Measurements from ENCODE around the gene STRA6.

The STRA6 gene

GRCh38 chr15:74185710-74186348 is 16.8 kb downstream of the STRA6 start:
- no peaks in the 10 kb centered on the region for H3K9me3 ChIP-seq (ENCODE audit: control insufficient read depth, low read length)
- no peak overlapping the region for H3K4me3 ChIP-seq (ENCODE audit: low read length)
- H3K36me3 ChIP-seq (ENCODE audit: control insufficient read depth, insufficient read depth, low read length, severe bottlenecking), result no peaks in the 10 kb centered on the region
- no peak for DNase-seq (ENCODE audit: low read depth)
- no peak overlapping the region for H3K9ac ChIP-seq (ENCODE audit: low read length)
- H3K4me1 ChIP-seq (ENCODE audit: control insufficient read depth, insufficient read depth, low read length), result peaks cover 6% of the 10 kb centered on the region
- H3K27me3 ChIP-seq (replicated peaks; ENCODE audit: control insufficient read depth, insufficient read depth, low read length), result no peaks in the 10 kb centered on the region

- Histone ChIP-seq H3K9ac (ENCODE audit: low read length) (no peak overlapping the region), H3K4me3 (ENCODE audit: low read length) (no peak overlapping the region)
These were observed 17.9 kb downstream of the STRA6 start for GRCh38 chr15:74184582-74185091.

GRCh38 chr15:74182131-74182530 is 20.5 kb downstream of the STRA6 start:
- H3K9ac ChIP-seq (ENCODE audit: low read length), result no peak overlapping the region
- H3K4me3 ChIP-seq (ENCODE audit: low read length), result no peak overlapping the region
- H3K9me3 ChIP-seq (ENCODE audit: control insufficient read depth, low read length), result no peaks in the 10 kb centered on the region
- no peak for DNase-seq (ENCODE audit: low read depth)
- no peaks in the 10 kb centered on the region for H3K27me3 ChIP-seq (replicated peaks; ENCODE audit: control insufficient read depth, insufficient read depth, low read length)
- no peaks in the 10 kb centered on the region for H3K36me3 ChIP-seq (ENCODE audit: control insufficient read depth, insufficient read depth, low read length, severe bottlenecking)
- H3K4me1 ChIP-seq (ENCODE audit: control insufficient read depth, insufficient read depth, low read length), result peaks cover 40% of the 10 kb centered on the region

More at GRCh38 chr15:74184582-74185091, 17.9 kb downstream of the STRA6 start:
- H3K4me1 ChIP-seq (ENCODE audit: control insufficient read depth, insufficient read depth, low read length), result peaks cover 18% of the 10 kb centered on the region
- H3K27me3 ChIP-seq (replicated peaks; ENCODE audit: control insufficient read depth, insufficient read depth, low read length), result no peaks in the 10 kb centered on the region
- DNase-seq (ENCODE audit: low read depth), result no peak
- no peaks in the 10 kb centered on the region for H3K36me3 ChIP-seq (ENCODE audit: control insufficient read depth, insufficient read depth, low read length, severe bottlenecking)
- no peaks in the 10 kb centered on the region for H3K9me3 ChIP-seq (ENCODE audit: control insufficient read depth, low read length)

- Histone ChIP-seq H3K27me3 (replicated peaks; ENCODE audit: control insufficient read depth, insufficient read depth, low read length) (no peaks in the 10 kb centered on the region), H3K4me1 (ENCODE audit: control insufficient read depth, insufficient read depth, low read length) (peaks cover 51% of the 10 kb centered on the region), H3K4me3 (ENCODE audit: low read length) (no peak overlapping the region), H3K9me3 (ENCODE audit: control insufficient read depth, low read length) (no peaks in the 10 kb centered on the region), H3K36me3 (ENCODE audit: control insufficient read depth, insufficient read depth, low read length, severe bottlenecking) (no peaks in the 10 kb centered on the region), H3K9ac (ENCODE audit: low read length) (no peak overlapping the region)
- no peak for DNase-seq (ENCODE audit: low read depth)
These were observed 21.5 kb downstream of the STRA6 start for GRCh38 chr15:74180881-74181602.

GRCh38 chr15:74179983-74180880 is 22.4 kb downstream of the STRA6 start:
- no peaks in the 10 kb centered on the region for H3K27me3 ChIP-seq (replicated peaks; ENCODE audit: control insufficient read depth, insufficient read depth, low read length)
- peak overlapping the region; percentile 39 for H3K9ac ChIP-seq (ENCODE audit: low read length)
- peaks cover 55% of the 10 kb centered on the region for H3K4me1 ChIP-seq (ENCODE audit: control insufficient read depth, insufficient read depth, low read length)
- peak; percentile 71 for DNase-seq (ENCODE audit: low read depth)
- no peaks in the 10 kb centered on the region for H3K9me3 ChIP-seq (ENCODE audit: control insufficient read depth, low read length)
- H3K36me3 ChIP-seq (ENCODE audit: control insufficient read depth, insufficient read depth, low read length, severe bottlenecking), result peaks cover 6% of the 10 kb centered on the region
- H3K4me3 ChIP-seq (ENCODE audit: low read length), result peak overlapping the region; percentile 24

- no peaks in the 10 kb centered on the region for H3K9me3 ChIP-seq (ENCODE audit: control insufficient read depth, low read length)
- H3K4me3 ChIP-seq (ENCODE audit: low read length), result peak overlapping the region; percentile 24
- H3K27me3 ChIP-seq (replicated peaks; ENCODE audit: control insufficient read depth, insufficient read depth, low read length), result no peaks in the 10 kb centered on the region
- peak; percentile 95 for DNase-seq (ENCODE audit: low read depth)
- peaks cover 63% of the 10 kb centered on the region for H3K4me1 ChIP-seq (ENCODE audit: control insufficient read depth, insufficient read depth, low read length)
- H3K36me3 ChIP-seq (ENCODE audit: control insufficient read depth, insufficient read depth, low read length, severe bottlenecking), result peaks cover 7% of the 10 kb centered on the region
- peak overlapping the region; percentile 39 for H3K9ac ChIP-seq (ENCODE audit: low read length)
These were observed 23.3 kb downstream of the STRA6 start for GRCh38 chr15:74179101-74179841.

- no peak for DNase-seq (ENCODE audit: low read depth)
- H3K4me3 ChIP-seq (ENCODE audit: low read length), result no peak overlapping the region
- peaks cover 7% of the 10 kb centered on the region for H3K36me3 ChIP-seq (ENCODE audit: control insufficient read depth, insufficient read depth, low read length, severe bottlenecking)
- H3K27me3 ChIP-seq (replicated peaks; ENCODE audit: control insufficient read depth, insufficient read depth, low read length), result no peaks in the 10 kb centered on the region
- H3K9me3 ChIP-seq (ENCODE audit: control insufficient read depth, low read length), result no peaks in the 10 kb centered on the region
- peaks cover 63% of the 10 kb centered on the region for H3K4me1 ChIP-seq (ENCODE audit: control insufficient read depth, insufficient read depth, low read length)
- peak overlapping the region; percentile 39 for H3K9ac ChIP-seq (ENCODE audit: low read length)
These were observed 24.1 kb downstream of the STRA6 start for GRCh38 chr15:74178326-74179100.

GRCh38 chr15:74176262-74177214 is 26.0 kb downstream of the STRA6 start:
- H3K9ac ChIP-seq (ENCODE audit: low read length), result peak overlapping the region; percentile 87
- H3K27me3 ChIP-seq (replicated peaks; ENCODE audit: control insufficient read depth, insufficient read depth, low read length), result no peaks in the 10 kb centered on the region
- peaks cover 7% of the 10 kb centered on the region for H3K36me3 ChIP-seq (ENCODE audit: control insufficient read depth, insufficient read depth, low read length, severe bottlenecking)
- peak overlapping the region; percentile 77 for H3K4me3 ChIP-seq (ENCODE audit: low read length)
- H3K4me1 ChIP-seq (ENCODE audit: control insufficient read depth, insufficient read depth, low read length), result peaks cover 80% of the 10 kb centered on the region
- no peak for DNase-seq (ENCODE audit: low read depth)
- H3K9me3 ChIP-seq (ENCODE audit: control insufficient read depth, low read length), result no peaks in the 10 kb centered on the region

GRCh38 chr15:74175271-74176191 is 27.1 kb downstream of the STRA6 start:
- Histone ChIP-seq H3K4me3 (ENCODE audit: low read length) (peak overlapping the region; percentile 77), H3K27me3 (replicated peaks; ENCODE audit: control insufficient read depth, insufficient read depth, low read length) (no peaks in the 10 kb centered on the region), H3K36me3 (ENCODE audit: control insufficient read depth, insufficient read depth, low read length, severe bottlenecking) (peaks cover 7% of the 10 kb centered on the region), H3K9me3 (ENCODE audit: control insufficient read depth, low read length) (no peaks in the 10 kb centered on the region), H3K9ac (ENCODE audit: low read length) (peak overlapping the region; percentile 87), H3K4me1 (ENCODE audit: control insufficient read depth, insufficient read depth, low read length) (peaks cover 76% of the 10 kb centered on the region)
- DNase-seq (ENCODE audit: low read depth), result no peak

Measured in adipocyte (in vitro differentiated cells).